HG03342 (cell line): ENCODE data around the gene BACH1.

ENCODE experiments used
- ATAC-seq: cut with Tn5 transposase; IDR thresholded peaks from one replicate; pipeline ENCODE4 v1.9.1; 2021; ENCODE audit warnings: mild to moderate bottlenecking, moderate library complexity; ENCODE audit not compliant: unreplicated experiment

BACH1 gene

GRCh38 chr21:29290240-29290639, 8.5 kb upstream of the BACH1 start:
- ATAC-seq: no peak

GRCh38 chr21:29293495-29293894, 5.2 kb upstream of the BACH1 start:
- ATAC-seq: peak; percentile 94

DNA sequence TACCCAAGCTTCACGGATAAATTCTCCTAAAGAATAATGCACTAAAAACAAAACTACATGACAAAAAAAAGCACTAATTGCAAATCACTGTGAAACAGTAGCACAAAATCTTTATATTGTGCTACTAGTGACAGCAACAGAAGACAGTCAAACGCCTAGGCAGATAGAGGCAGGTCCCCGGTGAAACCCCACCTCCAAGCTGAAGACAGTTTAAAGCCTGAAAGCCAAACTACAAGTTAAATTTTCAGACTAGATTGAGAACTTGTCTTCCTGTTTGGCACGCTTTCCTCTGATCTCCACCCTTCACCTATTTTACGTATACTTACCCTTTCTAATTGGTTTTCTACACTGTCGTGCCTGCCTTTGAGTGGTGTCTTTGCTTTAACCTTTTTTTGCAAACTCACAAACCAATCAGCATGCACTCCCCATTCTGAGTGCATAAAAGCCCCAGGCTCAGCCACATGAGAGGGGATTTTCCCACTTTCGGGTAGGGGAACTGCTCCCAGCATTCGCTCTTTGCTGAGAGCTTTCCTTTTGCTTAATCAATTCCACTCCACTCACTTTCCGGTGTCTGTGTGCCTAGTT, 3.6 kb upstream of the BACH1 start:
- ATAC-seq: no peak

GRCh38 chr21:29296446-29296845, 2.3 kb upstream of the BACH1 start:
- ATAC-seq: no peak

GRCh38 chr21:29297483-29298347, 1.0 kb upstream of the BACH1 start:
- ATAC-seq: no peak

- ATAC-seq: peak; percentile 14
Measured at GRCh38 chr21:29299046-29299915, 559 bp downstream of the BACH1 start.

GRCh38 chr21:29299916-29300806, 1.4 kb downstream of the BACH1 start:
- peak; percentile 65 for ATAC-seq

DNA sequence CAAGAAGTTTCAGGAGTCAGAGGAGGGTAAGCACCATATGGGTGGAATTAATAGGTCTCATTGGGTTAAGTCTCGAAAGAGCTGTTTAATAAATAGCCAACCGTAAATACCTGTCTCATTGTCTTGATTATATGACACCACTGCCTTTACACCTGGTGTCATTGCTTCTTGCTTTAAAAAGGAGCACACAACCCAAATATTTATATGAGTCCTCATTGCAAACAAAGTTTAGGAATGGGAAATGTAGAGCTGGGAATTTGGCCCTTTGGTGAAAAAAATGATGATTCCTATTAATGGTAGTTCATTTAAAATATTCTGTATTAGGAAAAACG, 2.1 kb downstream of the BACH1 start:
- no peak for ATAC-seq

GRCh38 chr21:29301691-29302090, 3.0 kb downstream of the BACH1 start:
- no peak for ATAC-seq

DNA sequence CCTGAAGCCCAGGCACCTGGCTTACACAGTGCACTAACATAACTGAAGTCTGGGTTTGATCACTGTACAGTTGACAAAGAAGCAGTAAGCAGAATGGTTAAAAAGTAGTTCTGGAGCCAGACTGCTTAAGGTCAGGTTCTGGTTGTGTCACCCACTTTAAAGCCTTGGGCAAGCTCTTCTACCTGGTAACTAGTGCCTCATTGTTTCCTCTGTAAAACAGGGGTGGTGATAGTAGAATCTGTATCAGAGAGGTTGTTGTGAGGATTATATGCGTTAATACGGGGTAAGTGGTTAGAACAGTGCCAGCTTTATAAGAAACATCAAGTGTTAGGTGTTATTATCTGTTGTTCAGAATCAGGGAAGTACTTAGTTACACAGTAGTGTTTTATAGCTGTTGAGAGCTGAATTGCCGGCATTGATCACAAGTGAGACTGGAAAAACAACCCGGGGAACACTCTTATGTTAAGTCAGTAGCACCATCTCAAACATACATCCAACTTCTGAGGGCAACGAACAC, 3.7 kb downstream of the BACH1 start:
- ATAC-seq: no peak

DNA sequence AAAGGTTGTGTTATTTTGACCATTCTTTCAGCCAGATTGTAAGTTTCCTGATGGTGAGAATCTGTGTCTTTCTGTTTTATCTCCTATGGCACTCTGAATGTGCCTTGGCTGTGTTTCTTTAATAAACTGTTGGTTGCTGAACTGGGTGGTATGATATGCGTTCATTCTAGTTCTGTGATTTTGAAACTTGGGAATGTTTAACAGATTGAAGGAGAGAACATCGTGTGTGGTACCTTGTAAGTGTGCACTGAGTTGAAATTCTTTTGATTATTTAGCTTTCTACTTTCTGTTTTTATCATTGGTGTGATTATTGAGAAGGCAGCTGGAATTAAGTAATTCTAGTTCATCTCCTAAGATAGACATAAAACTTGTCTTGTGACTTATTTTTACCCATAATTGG, 4.6 kb downstream of the BACH1 start:
- no peak for ATAC-seq

GRCh38 chr21:29304597-29304996, 5.9 kb downstream of the BACH1 start:
- ATAC-seq: no peak

- ATAC-seq: no peak
Measured at GRCh38 chr21:29305068-29305467, 6.3 kb downstream of the BACH1 start.

DNA sequence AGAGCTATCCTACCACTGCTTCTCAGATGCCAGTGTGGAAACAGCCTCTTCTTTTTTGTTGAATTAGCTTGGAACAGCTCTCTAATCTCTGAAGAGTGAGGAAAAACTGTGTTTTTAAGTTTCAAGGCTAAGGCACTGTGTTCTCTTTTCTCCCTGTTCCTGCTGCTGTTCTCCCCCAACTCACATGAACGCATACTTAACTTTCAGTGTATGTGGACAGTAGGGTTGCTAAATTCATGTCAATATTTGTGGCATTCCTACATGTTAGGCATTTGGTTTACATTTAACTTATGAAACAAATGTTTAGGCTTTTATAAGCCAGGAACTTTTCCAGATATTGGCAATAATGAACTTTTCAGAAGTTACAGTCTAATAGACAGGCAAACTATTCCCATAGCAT, 6.8 kb downstream of the BACH1 start:
- ATAC-seq: no peak

DNA sequence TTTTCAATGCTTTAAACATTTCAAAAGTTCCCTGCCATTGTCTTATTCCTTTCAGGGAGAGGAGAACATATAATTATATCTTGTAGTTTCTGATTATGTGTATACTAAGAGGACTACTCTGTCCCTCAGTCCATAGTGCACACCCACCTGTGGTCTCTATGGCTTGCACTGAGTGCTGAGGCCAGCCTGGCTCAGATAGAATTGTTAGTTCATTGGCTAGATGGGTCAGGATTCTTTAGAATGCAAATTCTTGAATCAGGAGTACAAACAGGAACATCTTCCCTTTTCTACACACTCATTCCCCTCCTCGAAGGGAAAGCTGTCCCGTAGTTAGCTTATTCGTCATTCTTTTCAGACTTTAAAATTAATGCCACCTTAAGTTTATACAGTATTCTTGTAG, 8.2 kb downstream of the BACH1 start:
- ATAC-seq: no peak

GRCh38 chr21:29307718-29308455, 9.2 kb downstream of the BACH1 start:
- no peak for ATAC-seq

- no peak for ATAC-seq
Measured at GRCh38 chr21:29308456-29308783, 9.7 kb downstream of the BACH1 start.

- ATAC-seq: no peak
Measured at GRCh38 chr21:29309703-29310102, 11.0 kb downstream of the BACH1 start.

DNA sequence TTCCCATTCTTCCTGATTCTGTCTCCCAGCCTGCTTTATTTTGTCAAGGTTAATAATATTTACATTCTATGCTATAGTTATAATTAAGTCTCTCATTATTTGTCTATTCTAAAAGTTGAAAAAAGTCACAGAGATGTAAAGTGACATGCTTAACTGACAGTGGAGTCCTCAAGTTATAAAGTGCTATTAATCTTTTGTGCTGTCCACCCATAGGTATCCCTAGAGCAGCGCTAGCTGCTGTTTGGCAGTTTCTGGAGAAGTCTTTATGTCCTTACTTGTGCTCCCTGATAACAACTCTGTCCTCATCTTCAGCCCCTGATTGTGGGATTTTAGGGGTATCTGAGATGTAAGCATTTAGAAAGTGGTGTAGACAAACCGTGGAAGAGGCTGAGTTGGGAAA, 13.1 kb downstream of the BACH1 start:
- no peak for ATAC-seq

GRCh38 chr21:29312981-29313380, 14.3 kb downstream of the BACH1 start:
- ATAC-seq: no peak
